GM11168 (cell line): ENCODE measurements around the gene HPSE2.

Experiments
- in situ Hi-C: fragments of 300-500 bp; cut with MboI; formaldehyde crosslinking; loops from one replicate; pipeline ENCODE4 v1.12.0; 2022; ENCODE audit warnings: low sequenced_read_pairs; ENCODE audit not compliant: unreplicated experiment

HPSE2 gene

DNA sequence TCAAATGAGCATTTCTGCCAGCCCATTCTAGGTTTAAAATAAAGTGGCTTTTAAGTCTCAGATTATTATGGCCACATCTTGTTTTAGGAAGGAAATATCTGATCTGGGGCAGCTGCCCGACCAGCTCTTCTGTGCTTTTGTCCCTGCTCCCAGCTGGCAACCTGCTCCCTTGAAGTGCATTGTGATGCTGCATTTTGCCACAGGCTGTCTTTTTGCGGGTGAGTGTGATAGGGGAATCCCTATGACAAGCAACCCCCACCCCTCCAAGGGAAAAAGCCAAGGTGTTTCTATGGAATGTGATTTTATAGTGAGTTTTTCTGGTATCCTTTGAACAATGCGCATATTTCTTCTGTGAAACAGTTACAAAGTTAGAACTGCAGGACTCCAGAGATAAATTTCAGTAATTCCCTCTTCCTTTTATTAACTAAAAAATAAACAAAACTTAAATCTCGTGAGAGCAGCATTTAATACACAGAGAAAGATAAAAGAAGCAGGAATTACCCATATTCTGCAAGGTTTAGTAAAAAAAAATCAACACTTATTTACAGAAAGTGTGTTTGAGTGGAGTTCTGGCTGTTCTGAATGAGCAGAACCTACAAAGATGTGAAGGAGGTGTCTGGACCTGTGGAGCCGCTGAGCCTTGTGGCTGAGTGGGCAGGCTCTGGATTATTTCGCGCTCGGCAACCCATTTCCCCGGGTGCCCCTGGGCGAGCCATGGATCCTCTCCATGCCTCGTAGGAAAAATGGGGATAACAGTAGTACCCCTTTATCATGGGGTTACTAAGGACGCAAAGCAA, 778.8 kb downstream of the HPSE2 start:
- in situ Hi-C loops: loop anchor here (25.0 kb wide), 1 partner anchor 805 kb away; no protein-coding TSS in a partner anchor

- in situ Hi-C loops: loop anchor here (25.0 kb wide), 1 partner anchor 806 kb away; no protein-coding TSS in a partner anchor
Measured at GRCh38 chr10:98456043-98456570, 779.5 kb downstream of the HPSE2 start.

DNA sequence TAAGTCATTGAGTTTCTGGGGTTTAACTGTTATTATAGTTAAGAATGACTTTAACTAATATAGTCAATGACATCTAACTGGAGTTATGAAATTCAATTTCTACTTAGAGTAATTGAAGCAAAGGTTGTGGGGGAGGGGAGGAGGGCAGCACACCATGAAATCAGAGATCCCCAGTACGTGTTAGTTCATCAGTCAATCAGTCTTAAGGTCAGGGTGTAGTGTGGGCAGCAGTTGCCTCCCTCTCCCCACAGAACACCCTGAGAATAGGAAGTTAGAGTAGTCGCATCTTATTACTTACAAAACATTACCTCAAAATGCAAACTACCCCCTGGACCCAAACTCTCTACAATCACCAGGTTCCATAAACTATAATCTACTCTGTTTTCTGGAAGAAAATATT, 781.9 kb downstream of the HPSE2 start:
- in situ Hi-C loops: loop anchor here (25.0 kb wide), 1 partner anchor 809 kb away; no protein-coding TSS in a partner anchor

- in situ Hi-C loops: loop anchor here (25.0 kb wide), 1 partner anchor 812 kb away; no protein-coding TSS in a partner anchor
Measured at GRCh38 chr10:98450618-98451017, 785.0 kb downstream of the HPSE2 start.

DNA sequence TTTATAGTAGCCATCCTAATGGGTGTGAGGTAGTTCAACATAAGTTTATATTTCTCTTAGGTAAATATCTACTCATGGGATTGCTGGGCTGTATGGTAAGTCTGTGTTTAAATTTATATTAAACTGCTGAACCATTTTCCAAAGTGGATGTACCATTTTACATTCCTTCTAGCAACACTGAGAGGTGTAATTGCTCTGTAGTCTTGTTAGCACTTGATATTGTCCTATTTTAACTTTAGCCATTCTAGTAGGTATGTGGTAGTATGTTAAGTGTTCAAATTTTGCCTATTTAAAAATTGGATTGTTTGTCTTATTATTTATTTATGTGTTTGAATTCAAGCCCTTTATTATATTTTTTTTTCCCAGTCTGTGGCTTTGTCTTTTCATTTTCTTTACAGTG, 786.4 kb downstream of the HPSE2 start:
- in situ Hi-C loops: no loop called here

DNA sequence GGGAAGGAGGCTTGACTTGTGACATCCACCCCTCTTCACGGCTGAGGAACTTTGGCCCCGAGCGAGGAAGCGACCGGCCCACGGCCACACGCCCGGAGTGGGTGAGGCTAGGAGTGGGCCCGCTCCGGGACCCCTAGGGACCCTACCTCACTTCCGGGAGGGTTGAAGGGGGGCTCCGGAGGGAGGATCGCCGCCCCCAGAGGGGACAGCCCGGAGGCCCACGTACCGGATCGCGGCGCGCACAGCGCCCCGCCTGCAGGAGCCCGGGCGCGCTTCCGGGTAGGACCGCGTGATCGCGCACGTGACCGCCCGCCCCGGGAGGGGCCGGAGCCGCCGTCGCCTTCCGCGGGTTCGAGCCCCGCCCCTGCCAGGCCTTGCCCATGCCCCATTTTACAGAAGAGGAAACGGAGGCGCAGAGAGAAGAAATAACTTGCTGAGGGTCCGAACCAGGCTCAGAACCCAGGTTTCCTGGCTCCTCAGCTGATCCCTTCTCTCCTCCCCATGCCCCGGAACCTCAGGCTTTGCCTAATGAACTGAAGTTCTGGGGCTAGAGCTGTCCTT, 788.9 kb downstream of the HPSE2 start, which contains the start of gene HPS1:
Gene HPS1, minus strand, starts transcription at position 275 of the 561 bp plus-strand sequence. CDS start 3,695 bp downstream, outside the sequence.
- in situ Hi-C loops: no loop called here

- in situ Hi-C loops: no loop called here
Measured at GRCh38 chr10:98446151-98446660, 789.4 kb downstream of the HPSE2 start.

GRCh38 chr10:98445200-98445812, 790.3 kb downstream of the HPSE2 start:
- in situ Hi-C loops: no loop called here

DNA sequence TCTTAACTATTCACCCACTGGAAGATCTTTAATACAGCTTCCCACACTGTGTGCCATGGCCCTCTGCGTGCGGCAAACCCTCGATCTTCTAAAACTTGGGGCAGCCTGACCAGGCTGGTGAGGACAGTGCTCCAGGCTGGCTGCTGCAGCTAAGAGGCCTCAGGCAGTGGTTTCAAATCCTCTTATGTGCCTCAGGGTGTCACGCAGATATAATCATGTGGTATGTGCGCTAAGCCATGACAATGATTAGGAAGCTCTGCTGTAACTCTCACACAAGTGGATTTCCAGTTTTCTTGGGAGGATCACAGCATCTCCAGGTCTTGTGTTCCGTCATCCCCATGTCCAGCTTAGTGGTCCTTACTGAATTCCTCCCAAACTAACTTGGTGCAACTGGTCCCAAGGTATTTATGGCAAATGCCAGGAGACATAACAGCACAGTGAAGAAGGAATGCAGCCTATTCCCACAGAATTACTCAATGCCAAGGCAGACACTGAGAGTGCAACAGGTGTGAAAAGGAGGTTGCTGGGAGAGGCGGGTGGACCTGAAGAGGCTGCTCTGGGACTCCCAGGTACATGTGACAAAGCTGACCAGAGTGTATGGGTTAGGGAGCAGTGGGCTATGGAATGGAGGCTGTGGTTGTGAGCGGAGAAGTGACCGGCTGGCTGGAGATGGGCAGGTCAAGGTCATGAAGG, 791.2 kb downstream of the HPSE2 start:
- in situ Hi-C loops: no loop called here

DNA sequence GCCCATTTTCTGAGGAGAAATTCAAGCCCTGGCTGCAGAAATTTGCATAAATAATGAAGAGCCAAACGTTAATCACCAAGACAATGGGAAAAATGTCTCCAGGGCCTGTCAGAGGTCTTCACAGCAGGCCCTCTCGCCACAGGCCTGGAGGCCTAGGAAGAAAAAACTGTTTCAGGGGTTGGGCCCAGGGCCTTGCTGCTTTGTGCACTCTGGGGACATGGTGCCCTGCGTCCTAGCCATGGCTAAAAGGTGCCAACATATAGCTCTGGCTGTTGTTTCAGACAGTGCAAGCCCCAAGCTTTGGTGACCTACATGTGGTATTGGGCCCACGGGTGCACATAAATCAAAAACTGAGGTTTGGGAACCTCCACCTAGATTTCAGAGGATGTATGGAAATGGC, 796.9 kb downstream of the HPSE2 start:
- in situ Hi-C loops: no loop called here

- in situ Hi-C loops: no loop called here
Measured at GRCh38 chr10:98436704-98437103, 798.9 kb downstream of the HPSE2 start.

DNA sequence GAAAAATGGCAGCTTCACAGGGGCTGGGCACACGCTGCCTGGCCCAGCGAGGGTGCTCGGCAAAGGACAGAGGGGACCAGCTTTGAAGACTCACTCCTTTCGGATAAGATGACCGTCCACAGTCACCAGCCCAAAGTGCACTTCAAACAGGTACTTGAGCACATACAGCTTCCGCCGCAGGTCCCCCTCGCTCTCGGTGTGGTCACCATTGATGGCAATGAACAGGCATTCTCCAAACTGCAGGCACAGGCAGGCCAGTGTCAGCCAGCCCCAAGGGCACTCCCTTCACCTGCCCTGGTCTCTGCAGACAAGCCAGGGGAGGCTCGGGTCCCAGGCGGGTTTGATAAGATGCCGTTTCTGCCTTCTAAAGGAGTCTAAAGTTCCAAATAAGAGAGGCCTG, 800.5 kb downstream of the HPSE2 start:
- in situ Hi-C loops: no loop called here

GRCh38 chr10:98433881-98434732, 801.5 kb downstream of the HPSE2 start:
- in situ Hi-C loops: no loop called here

GRCh38 chr10:98433371-98433770, 802.3 kb downstream of the HPSE2 start:
- in situ Hi-C loops: no loop called here

- in situ Hi-C loops: no loop called here
Measured at GRCh38 chr10:98432330-98432729, 803.3 kb downstream of the HPSE2 start.

DNA sequence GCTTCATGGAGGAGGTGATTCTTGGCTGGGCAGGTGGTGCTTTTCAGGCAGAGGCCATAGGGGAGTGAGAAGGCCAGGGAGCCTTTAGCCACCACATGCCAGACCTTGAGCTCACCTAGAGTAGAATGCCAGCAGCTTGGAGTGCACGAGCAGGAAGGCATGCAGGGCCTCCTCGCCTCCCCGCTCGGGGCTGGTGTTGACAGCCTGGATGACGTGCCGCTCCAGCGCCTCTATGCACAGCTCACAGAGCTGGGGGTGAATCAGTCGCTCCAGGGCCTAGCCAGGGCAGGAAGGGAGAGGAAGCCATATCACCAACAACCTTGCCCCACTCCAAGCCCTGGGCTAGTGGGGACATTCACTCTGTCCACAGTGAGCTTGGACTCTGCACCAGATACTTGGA, 804.6 kb downstream of the HPSE2 start:
- in situ Hi-C loops: no loop called here

DNA sequence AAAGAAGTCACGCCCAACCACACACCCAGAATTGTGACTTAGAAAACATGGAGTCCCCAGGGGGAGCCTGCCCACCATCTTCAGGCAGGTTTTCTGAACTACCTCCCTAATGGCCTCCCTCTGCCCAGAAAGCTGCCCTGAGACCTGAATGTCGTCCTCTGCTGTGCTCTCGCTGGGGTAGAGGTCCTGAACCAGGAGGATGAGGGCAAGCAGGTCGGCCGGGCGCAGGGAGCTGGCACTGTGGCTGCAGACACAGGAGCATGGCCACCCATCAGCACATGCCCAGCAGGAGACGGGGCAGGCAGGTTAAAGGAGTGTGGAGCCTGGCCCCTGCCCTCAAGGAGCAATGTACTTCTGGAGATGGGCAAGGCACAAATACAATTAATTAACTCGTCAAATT, 805.2 kb downstream of the HPSE2 start:
- in situ Hi-C loops: no loop called here

DNA sequence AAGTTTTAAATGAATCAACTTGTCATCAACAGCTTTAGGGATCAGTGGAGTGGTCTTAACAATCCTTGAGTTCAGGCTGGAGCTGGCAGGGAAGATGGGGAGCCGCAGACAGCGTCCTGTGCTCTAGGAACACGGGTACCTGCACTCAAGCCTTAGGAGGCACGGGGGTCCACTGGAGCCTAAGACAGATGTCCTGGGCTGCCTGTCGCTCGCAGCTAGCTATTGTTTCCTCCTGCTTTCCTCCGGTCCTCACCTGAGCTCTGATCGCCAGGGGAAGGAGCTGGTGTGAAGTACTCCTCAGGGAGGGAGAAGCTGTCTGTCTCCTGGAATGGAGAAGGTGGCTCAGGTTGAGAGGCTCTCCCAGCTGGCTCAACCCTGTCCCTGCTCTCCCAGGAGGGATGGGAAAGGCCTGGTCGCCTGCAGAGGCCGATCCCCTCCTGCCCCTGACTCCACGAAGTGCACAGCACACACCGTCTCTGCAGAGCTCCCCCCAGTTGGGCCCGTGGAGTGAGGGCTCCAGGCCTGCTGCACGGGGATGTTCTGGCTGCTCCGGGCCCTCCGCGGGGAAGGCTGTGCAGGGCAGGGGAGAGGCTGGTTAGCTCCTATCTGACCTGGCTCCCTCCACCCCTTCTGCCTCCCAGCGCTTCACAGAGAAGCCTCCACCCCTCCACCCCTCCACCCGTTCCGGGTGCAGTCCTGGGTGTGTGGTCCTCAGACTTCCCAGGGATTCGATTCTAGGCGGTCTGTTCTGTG, 806.2 kb downstream of the HPSE2 start:
- in situ Hi-C loops: no loop called here
